ENCODE results near the gene DGUOK. TPM values are rescaled to one million over a fixed set of nuclear protein-coding genes. Genes with fewer than 3 reads are reported as not detected.
A peak's percentile ranks its signal among the peaks of the same experiment; 100 is the strongest.

Gene DGUOK
- total RNA-seq, 1 experiment from 2014 or later: 74.9 TPM

DNA sequence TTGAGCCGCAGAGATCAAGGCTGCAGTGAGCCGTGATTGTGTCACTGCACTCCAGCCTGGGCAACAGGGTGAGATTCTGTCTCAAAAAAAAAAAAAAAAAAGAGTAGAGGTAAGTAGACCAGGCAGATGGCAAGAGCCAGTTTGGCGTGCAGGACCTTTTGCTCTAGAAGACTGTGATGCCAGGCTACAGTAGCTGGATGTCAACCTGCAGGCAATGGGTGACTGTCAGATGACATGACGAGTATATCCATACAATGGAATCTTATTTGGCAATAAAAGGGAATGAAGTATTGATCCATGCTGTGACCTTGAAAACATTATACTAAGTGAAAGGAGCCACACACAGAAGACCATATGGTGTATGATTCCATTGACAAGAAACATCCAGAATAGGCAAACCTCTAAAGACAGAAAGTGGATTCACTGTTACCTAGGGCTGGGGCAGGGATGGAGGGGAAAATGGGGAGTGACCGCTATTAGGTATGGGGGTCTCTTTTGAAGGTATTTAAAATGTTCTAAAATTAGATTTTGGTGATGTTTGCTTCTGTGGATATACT, 11.2 kb upstream of the DGUOK start:
- in situ Hi-C loops (cut with HindIII; ENCODE audit: low pct_unique_long_range_greater_than_20kb, low sequenced_read_pairs): no loop called here
- no peak for DNase-seq (ENCODE audit: low read depth, low spot score)

DNA sequence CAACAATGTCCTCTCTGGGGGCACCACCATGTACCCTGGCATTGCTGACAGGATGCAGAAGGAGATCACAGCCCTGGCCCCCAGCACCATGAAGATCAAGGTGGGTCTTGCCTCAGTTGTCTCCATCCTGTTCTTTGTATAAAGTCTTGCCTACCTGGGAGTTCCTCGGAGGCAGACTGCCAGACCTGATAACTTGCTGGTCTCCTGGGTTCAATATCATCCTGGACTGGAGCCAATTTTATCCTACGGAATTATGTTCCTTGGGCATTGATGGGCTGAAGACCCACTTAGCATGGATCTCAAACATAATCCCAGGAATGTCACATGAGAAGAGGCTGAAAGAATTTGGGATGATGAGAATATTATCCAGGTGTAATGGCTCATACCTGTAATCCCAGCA, 10.0 kb upstream of the DGUOK start:
- in situ Hi-C loops (cut with HindIII; ENCODE audit: low pct_unique_long_range_greater_than_20kb, low sequenced_read_pairs): no loop called here
- DNase-seq (ENCODE audit: low read depth, low spot score): no peak

DNA sequence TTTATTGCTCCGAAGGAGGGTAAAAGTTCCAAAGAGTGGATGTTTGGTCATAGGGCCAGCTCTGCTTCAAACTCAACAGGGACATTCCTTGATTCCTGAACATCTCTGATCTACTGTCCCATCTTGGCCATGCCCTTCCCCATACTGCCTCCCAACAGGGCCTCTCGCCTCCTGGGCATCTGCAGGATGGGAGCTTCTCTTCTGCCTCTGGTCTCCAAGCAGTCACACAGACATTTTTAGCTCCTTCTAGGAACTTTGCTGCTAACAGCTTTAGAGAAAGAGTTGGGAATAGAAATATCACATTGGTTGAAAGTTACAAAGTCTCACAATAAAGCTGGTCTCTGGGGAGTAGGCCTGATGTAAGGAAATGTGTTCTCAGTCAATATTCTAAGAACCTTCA, 9.4 kb upstream of the DGUOK start:
- no peak for DNase-seq (ENCODE audit: low read depth, low spot score)
- in situ Hi-C loops (cut with HindIII; ENCODE audit: low pct_unique_long_range_greater_than_20kb, low sequenced_read_pairs): no loop called here

DNA sequence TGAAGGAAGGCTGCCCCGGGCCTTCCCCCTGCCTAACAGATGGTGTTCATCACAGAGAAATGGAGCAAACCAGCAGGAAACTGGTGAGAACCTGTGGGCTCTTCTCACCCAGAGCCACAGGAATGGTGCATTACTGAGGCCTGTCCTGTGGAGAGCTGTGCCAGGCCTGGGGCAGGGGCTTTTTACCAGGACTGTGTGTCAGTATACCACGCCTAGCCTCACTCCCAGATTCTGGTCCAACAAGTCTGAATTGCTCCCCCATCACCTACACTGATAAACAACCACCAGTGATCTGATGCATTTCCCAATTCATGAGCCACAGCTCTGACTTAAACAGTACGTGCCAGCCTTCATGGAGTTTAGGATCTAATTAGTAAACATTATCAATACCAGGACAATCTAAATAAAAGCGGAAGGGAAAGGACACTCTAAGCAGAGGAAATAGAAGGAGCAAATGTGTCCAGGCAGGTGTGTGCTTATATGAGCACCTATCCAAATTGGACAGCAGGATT, 8.9 kb upstream of the DGUOK start:
- in situ Hi-C loops (cut with HindIII; ENCODE audit: low pct_unique_long_range_greater_than_20kb, low sequenced_read_pairs): no loop called here
- no peak for DNase-seq (ENCODE audit: low read depth, low spot score)

DNA sequence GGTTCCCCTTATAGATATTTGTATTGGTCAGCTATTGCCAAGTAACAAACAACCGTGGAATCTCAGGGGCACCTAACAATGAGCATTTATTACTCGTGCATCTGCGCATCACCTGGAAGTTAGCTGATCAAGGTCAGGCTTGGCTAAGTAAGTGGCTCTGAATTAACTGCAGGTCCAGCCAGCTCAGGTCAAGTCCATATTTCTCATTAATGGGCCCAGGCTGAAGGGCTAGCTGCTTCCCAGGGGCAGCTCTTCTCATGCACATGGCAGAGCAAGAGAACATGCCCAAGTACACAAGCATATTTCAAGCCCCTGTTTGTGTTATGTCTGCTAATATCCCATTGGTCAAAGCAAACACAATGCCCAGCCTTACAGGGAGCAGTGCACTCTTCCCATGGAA, 7.8 kb upstream of the DGUOK start:
- in situ Hi-C loops (cut with HindIII; ENCODE audit: low pct_unique_long_range_greater_than_20kb, low sequenced_read_pairs): no loop called here

DNA sequence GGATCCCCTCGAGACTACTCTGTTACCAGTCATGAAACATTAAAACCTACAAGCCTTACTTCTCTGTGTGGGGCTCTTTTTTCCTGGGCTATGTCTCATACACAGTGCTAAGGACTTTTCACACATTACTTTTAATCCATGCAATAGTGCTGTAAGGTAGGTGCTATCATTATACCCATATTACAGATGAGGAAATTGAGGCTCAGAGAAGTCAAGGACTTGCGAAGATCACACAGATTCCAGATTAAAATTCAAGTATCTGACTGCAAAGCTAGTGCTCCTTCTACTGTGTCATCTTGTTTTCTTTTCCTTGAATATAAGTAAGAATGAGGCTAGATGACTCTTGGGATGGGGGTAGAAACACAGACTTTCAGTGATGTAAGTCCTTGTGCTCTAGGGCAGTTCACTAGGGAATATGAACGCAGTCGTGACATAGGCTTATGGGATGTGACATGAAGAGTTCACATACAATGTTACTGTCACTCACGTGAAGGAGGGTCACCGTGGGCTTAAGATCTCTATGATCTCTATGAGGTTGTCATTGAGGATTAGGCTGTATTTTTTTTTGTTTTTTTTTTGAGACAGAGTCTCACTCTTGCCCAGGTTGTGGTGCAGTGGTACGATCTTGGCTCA, 7.0 kb upstream of the DGUOK start:
- DNase-seq (ENCODE audit: low read depth, low spot score): no peak
- in situ Hi-C loops (cut with HindIII; ENCODE audit: low pct_unique_long_range_greater_than_20kb, low sequenced_read_pairs): no loop called here

More for the DNA sequence above, 7.8 kb upstream of the DGUOK start:
- no peak for DNase-seq (ENCODE audit: low read depth, low spot score)

DNA sequence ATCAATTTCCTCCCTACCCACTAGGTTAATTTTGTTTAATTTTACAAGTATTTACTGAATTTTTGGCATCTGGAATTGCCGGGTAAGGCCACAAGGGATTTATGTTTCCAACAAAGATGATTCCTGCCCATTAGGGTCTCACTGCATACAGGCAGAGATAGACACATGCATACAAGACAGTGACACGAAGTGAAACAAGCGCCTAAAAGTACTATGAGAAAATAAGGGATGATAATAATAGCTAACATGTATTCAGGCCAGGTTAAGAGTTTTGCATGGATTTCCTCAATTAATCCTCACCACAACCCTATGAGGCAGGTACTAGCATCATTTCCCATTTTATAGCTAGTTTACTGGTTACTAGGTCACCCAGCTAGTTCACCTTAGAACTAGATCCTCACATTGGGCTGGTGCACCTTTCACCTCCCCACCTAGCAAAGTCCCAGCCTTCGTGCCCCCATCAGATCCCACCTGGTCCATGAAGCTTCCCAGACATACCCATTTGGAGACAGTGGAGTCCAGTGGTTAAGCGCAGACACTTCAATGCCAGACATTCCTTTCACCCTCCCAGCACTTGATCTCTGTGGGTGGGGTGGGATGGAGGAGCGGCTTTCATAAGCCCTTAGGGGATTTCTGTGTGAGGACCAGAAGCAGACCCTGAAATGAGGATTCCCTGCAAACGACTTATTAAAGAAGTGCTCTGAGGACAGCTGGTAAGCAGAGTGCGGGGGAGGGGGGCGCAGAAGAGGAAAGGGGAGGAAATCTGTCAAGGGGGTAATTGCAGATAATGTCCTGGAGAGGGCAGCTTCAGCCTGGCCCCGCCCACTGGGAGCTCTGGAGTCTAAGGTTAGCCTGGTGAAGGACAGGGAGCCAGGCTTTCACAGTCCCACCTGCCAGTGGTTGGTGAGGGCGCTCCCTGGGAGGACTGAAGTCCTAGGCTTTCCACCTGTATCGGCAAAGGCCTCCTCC, 5.8 kb upstream of the DGUOK start:
- in situ Hi-C loops (cut with HindIII; ENCODE audit: low pct_unique_long_range_greater_than_20kb, low sequenced_read_pairs): no loop called here
- DNase-seq (ENCODE audit: low read depth, low spot score): peak; percentile 80

DNA sequence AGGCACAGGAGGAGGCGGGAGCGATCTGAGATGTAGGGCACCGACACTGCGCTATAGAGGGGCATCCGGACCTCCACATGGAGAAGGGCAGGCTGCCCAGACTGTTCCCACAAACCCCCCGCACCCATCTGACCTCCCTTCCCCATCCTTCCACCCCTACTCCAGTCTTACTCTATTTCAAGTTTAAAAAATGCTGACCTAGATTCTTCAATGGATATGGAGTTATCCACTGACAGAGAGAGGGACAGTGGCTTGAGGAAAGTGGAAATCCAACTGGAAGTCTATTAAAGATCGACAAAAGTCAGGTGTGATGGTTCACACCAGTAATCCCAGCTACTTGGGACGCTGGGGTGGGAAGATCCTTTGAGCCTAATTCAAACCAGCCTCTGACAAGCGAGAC, 5.1 kb upstream of the DGUOK start:
- no peak for DNase-seq (ENCODE audit: low read depth, low spot score)
- in situ Hi-C loops (cut with HindIII; ENCODE audit: low pct_unique_long_range_greater_than_20kb, low sequenced_read_pairs): no loop called here

DNA sequence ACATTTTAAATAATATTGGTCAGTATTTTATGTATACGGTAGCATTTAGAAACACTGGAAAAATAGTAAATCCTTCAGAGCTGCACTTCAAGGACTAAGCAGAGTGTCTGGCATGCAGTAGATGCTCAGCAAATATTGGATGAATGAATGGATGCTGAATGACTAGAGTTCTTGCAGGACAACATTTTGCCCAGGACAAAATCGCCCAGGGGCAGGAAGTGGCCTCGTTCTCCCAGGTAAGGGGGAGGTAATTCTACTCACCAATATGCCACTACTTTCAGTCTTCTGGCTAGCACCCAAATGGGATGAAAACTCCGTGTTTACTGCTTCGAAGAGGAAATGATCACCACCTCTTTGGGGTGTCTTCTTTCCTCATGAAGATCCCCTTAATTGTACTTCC, 4.0 kb upstream of the DGUOK start:
- in situ Hi-C loops (cut with HindIII; ENCODE audit: low pct_unique_long_range_greater_than_20kb, low sequenced_read_pairs): no loop called here
- DNase-seq (ENCODE audit: low read depth, low spot score): no peak

DNA sequence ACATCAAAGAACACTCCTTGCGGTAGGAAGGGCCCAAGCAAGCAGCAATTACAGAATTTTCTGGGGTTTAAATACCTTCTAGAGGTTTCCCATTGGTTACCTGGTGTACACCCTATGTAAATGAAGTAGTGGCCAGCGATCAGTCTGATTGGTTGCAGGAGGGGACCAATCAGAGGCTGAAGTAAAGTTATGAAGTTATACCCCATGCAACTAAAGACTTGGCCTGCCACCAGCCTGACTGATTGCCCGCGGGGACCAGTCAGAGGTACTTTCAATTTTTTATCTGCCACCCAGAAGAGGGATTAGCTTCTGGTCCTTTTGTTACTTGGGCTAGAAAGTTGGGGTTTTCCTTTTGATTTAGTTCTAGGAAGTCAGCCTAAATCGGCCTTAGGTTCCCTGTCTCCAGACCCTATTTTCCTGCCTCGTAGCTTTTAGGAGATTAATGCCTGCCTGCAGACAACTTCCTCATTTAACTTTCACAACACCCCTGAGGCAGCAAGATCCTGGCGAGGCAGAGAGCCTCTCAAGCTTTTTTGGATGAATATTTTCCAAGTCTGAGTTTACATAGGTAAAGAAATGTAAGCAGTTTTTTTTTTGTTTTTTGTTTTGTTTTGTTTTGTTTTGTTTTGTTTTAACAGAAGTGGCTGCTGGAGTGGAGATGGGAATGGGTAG, 1.5 kb upstream of the DGUOK start:
- in situ Hi-C loops (cut with HindIII; ENCODE audit: low pct_unique_long_range_greater_than_20kb, low sequenced_read_pairs): no loop called here
- DNase-seq (ENCODE audit: low read depth, low spot score): no peak

DNA sequence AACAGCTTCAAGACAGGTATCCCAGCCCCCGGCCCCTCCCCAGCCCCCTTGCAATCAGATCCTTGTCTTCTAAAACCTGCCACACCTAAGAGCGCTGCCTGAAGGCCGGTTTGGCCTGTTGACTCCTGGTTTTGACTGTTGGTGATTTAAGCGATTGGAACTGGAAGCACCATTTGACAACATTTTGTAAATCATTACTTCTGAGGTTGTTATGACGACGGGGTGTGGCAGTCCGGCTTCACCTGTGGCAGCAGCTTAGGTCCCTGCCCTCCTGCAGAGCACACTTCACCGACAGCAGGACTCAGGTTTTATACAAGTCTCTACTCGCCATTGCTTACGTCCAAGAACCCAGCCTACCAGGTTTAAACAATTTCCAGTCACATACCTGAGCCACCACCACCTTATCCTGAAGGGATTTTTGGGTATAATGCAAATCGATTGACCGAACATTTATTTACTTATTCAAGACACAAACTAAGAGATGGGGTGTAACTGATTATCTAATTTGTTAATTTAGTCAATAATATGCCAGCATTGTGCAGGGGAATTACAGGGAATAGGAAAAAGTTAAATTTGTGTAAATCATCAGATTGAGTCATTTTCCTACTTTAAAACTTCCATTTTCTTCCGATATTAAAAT, 707 bp upstream of the DGUOK start:
- in situ Hi-C loops (cut with HindIII; ENCODE audit: low pct_unique_long_range_greater_than_20kb, low sequenced_read_pairs): no loop called here
- no peak for DNase-seq (ENCODE audit: low read depth, low spot score)

DNA sequence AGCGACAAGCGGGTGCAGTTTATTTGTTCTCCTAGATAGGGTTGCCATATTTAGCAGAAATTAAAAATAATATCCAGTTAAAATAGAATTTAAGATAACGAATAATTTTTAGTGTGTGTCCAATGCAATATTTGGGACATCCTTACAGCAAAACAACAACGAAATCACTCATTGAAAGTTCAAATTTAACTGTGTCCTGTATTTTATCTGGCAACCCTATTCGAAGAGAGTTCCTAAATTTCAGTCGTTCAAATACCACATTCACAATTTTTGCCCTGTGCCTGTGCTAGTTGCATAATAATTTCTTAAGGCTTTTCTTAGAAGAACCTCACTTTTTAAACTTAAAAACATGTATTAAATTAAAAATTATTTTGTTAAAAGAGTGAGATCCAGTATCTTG, 664 bp downstream of the DGUOK start:
- in situ Hi-C loops (cut with HindIII; ENCODE audit: low pct_unique_long_range_greater_than_20kb, low sequenced_read_pairs): no loop called here
- no peak for DNase-seq (ENCODE audit: low read depth, low spot score)

DNA sequence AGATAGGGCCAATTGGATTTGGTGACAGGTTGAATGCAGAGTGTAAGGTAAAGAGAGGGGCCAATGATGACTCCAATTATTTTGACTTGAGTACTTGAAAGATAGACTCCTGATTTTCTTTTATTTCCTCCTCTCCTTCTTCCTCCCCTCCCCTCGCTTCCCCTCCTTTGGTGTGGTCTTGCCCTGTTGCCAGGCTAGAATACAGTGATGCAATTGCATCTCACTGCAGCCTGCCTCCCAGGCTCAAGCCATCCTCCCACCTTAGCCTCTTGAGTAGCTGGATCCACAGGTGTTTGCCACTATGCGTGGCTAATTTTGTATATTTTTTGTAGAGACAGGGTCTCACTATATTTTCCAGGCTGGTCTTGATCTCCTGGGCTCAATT, 2.3 kb downstream of the DGUOK start:
- in situ Hi-C loops (cut with HindIII; ENCODE audit: low pct_unique_long_range_greater_than_20kb, low sequenced_read_pairs): no loop called here
- no peak for DNase-seq (ENCODE audit: low read depth, low spot score)

DNA sequence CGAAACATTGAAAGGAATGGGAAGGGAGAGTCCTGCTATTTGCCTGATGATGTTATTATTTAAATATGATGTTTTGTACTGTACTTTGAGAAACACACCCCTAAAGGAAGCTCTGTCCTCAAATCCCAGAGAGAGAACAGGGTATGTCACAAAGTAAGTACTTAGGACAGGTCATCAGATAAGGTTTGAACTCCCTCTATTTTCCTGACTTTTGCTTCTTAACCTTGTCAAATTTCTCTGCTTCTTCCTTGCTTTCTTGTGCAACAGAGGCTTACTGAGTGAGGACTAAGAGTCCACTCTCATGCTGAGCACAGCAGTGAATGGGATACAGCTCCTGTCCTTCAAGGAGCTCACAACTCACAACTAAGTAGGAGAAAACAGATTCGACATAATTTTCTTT, 3.7 kb downstream of the DGUOK start:
- in situ Hi-C loops (cut with HindIII; ENCODE audit: low pct_unique_long_range_greater_than_20kb, low sequenced_read_pairs): no loop called here

DNA sequence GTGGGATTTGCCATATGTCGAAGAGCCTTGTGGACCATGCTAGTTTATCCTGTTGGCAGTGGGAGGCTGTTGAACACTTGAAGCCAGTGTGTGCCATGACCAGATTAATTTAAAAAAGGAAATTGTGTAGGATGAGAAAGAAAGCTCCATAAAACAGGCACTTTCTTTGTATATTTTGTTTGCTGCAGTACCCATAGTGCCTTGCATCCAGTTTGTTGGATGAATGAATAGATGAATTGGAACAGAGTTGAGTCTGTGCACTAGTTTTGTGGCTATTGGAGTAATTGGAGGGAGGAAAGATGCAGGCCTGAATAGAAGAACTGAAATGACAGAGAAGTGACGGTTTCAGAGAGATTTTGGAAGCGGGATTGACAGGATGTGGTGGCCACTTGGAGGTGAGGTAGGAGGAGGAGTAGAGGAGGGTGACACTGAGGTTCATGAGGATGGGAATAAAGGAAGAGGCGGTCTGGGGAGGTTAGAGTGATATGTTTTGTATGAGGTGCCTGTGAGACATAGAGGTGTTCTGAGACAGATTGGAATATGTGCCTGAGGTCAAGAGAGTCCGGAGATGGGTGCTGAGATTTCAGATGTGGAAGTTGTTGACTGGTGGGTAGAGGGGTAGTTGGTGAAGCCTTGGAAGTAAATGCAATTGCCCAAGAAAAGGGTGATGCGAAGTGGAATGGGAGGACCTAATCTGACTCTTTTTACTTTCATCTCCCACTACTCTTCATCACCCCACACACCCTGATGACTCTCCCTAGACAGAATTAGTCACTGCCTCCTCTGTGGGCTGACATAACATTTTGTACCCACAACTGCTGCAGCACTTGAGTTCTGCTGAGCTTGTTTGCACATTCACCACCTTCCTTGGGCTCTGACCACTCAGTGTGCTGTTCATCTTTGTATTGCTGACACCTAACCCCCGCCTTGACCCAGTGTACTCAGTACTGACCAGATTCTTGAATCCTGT, 5.1 kb downstream of the DGUOK start:
- in situ Hi-C loops (cut with HindIII; ENCODE audit: low pct_unique_long_range_greater_than_20kb, low sequenced_read_pairs): no loop called here
- DNase-seq (ENCODE audit: low read depth, low spot score): no peak

More for the DNA sequence above, 3.7 kb downstream of the DGUOK start:
- DNase-seq (ENCODE audit: low read depth, low spot score): no peak

DNA sequence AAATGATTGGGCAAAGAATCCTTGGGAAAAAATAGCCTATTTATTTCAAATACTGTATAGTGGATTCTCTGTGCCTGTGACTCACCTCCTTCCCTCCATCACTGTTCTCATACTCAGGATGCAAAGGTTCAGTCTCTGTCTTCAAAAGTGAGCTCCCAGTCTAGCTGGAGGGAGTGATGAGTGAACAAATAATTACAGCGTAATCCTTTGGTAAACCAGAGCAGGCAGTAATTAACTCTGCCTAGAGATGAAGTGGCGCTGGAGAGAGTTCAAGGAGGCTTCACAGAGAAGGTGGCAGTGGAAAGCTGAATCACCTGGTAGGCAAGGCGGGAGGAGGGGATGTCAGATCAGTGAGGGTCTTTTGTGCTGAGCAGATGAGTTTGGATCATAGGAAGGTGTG, 6.5 kb downstream of the DGUOK start:
- in situ Hi-C loops (cut with HindIII; ENCODE audit: low pct_unique_long_range_greater_than_20kb, low sequenced_read_pairs): no loop called here
- no peak for DNase-seq (ENCODE audit: low read depth, low spot score)

DNA sequence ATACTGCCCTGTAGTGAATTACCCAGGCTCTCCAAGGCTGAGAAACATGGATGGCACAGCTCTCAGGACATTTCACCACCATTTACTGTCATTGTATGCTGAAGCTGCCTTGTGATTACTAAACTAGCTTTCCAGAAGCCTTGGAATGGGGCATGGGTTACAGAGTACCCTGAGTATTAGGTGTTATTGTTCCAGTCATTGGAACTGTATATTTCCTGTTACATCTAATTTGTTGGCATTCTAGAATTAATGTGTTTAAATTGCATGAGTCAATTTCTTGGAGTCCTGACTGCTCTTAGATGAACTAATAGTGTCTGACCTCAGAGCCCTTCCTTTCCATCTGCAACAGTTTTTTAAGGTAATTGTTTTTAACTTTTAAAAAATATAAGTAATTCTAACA, 9.0 kb downstream of the DGUOK start:
- no peak for DNase-seq (ENCODE audit: low read depth, low spot score)
- in situ Hi-C loops (cut with HindIII; ENCODE audit: low pct_unique_long_range_greater_than_20kb, low sequenced_read_pairs): no loop called here
